Heart right ventricle (tissue), 16 donors: ENCODE measurements around the gene DCAF12. TPM values are rescaled to one million over a fixed set of nuclear protein-coding genes. Genes with fewer than 3 reads are reported as not detected.

Experiments used
- ATAC-seq, 8 donors: fragments of 200-7000 bp; cut with Tn5 transposase; one replicate each; pipeline ENCODE4 v1.9.1; 2020; ENCODE audit warnings: mild to moderate bottlenecking in 8 of 8, moderate library complexity in 8 of 8, moderate number of reproducible peaks in 1 of 8
- DNase-seq, 2 donors: peaks; one replicate each; pipeline ENCODE4 v3.0.0-alpha.2; 2020
- H3K27ac ChIP-seq, 10 donors: fragments of 200-600 bp; sonication (generic) in 2 of 10; one replicate each; pipeline versions ENCODE4 v1.5.0 to v1.8.0; 2020 to 2022; ENCODE audit warnings: mild to moderate bottlenecking in 3 of 10
- H3K27me3 ChIP-seq, 7 donors: fragments of 200-600 bp; one replicate each; pipeline ENCODE4 v1.8.0; 2021 to 2022; ENCODE audit warnings: mild to moderate bottlenecking in 2 of 7
- H3K36me3 ChIP-seq, 9 donors: fragments of 200-600 bp; sonication (generic) in 1 of 9; one replicate each; pipeline versions ENCODE4 v1.5.0 to v1.8.0; 2020 to 2022; ENCODE audit warnings: mild to moderate bottlenecking in 2 of 9
- H3K4me1 ChIP-seq, 9 donors: fragments of 200-600 bp; sonication (generic) in 1 of 9; one replicate each; pipeline versions ENCODE4 v1.5.0 to v1.8.0; 2020 to 2022; ENCODE audit warnings: mild to moderate bottlenecking in 4 of 9
- H3K4me3 ChIP-seq, 10 donors: fragments of 200-600 bp; sonication (generic) in 2 of 10; one replicate each; pipeline versions ENCODE4 v1.5.0 to v1.8.0; 2020 to 2022; ENCODE audit warnings: mild to moderate bottlenecking in 7 of 10, moderate library complexity in 2 of 10
- H3K9me3 ChIP-seq, 11 donors: fragments of 200-600 bp in 10 of 11; sonication (generic) in 2 of 11; one replicate each; pipeline versions ENCODE4 v1.5.0 to v1.8.0; 2013 to 2022; ENCODE audit warnings: mild to moderate bottlenecking in 2 of 11, control low read depth in 1 of 11, moderate library complexity in 1 of 11
- CTCF ChIP-seq, 9 donors: fragments of 200-600 bp; sonication (generic) in 2 of 9; IDR thresholded peaks; one replicate each; pipeline versions ENCODE4 v1.5.0 to v1.8.0; 2021 to 2022; ENCODE audit warnings: antibody characterized with exemption in 9 of 9, mild to moderate bottlenecking in 5 of 9, moderate library complexity in 1 of 9
- WGBS, 2 donors: extraction: QIAGEN DNeasy Blood & Tissue Kit; methylation state at CpG; one replicate each; pipeline ENCODE4 v1.1.7; 2013; ENCODE audit warnings: inconsistent platforms in 1 of 2; 5-methylcytosine and 5-hydroxymethylcytosine counted together
- intact Hi-C, 10 donors: fragments of 100-400 bp; cut with DNase I; formaldehyde crosslinking; loops; one replicate each; pipeline versions ENCODE4 v1.11.1 to v1.14.2; 2022
- polyA plus RNA-seq, 2 donors: library from polyadenylated mRNA; stranded (reverse); fragments of 200-250 nt; gene quantifications; one replicate each; pipeline ENCODE4 v1.2.3, GENCODE V29; 2013
- total RNA-seq, 10 donors: library from RNA; stranded (reverse); fragmentation: NEBNext Ultra II Directional in 3 of 10; extraction: Animal tissue kit (Norgen Biotek cat#: 25700) in 3 of 10; gene quantifications; one replicate each; pipeline versions ENCODE4 v1.2.1 to v1.2.4, GENCODE V29; 2021 to 2023
- donor health status: Arrhythmogenic right ventricular cardiomyopathy.
- donor health status: ischemic (EF 13 %, LVEDD 7.1; RV severe dilation, severe dysfunction).
- donor health status: healthy with polysubstance abuse.
- donor health status: DM: no; HTN: yes; CAD: no.
- donor health status: DM: no; HTN: no; CAD: no.
- donor health status: ischemic (EF 25% LVEDD 6.9; RV normal size, moderate dysfunction).
- donor health status: ischemic (EF 25% LVEDD 5.7; RV mildly dilated, moderate dysfunction).
- donor health status: healthy.
- donor health status: DM: yes; HTN: yes; CAD: no.
- donor health status: Ischemic cardiomyopathy.
- donor health status: ischemic (EF 35%, LVEDD 5.7; RV mildly dilated, moderate dysfunction).
- donor health status: nonischemic (EF 11% LVEDD 7.7; RV severe dilation, severe dysfunction).
- donor health status: DM: yes; HTN: yes; CAD: no.
- donor health status: PGD.
- donor health status: ischemic (EF 29% LVEDD 5.4; RV normal size, mild dysfunction).
- donor health status: nonischemic (EF 23%, LVEDD 6.1; RV moderate dilation, normal function).

The DCAF12 gene
- total and polyA plus RNA-seq, 12 donors: 6.4 to 24.2 (median 15.7) TPM

GRCh38 chr9:34134521-34134920 lies 8.0 kb upstream of the DCAF12 start:
- no peak overlapping the region for H3K4me3 ChIP-seq
- no peaks in the 10 kb centered on the region for H3K36me3 ChIP-seq
- ATAC-seq (no peak), DNase-seq (no peak)
- peaks cover 0 to 5% (median 3%) of the 10 kb centered on the region in 9 donors for H3K4me1 ChIP-seq
- intact Hi-C loops: loop anchor here in 1 of 10 donors (10.0 kb wide), 1 partner anchor 60 kb away; no protein-coding TSS in a partner anchor
- no peak for TF ChIP-seq CTCF (IDR thresholded peaks at IDR 0.05)
- no peaks in the 10 kb centered on the region for H3K9me3 ChIP-seq
- 91 to 94% methylated on average over 25 to 30 of the region's 30 CpGs for WGBS, 2 donors
- H3K27ac ChIP-seq: no peak overlapping the region
- no peaks in the 10 kb centered on the region for H3K27me3 ChIP-seq

- no peaks in the 10 kb centered on the region for H3K36me3 ChIP-seq
- no peaks in the 10 kb centered on the region for H3K27me3 ChIP-seq
- ATAC-seq: no peak
- H3K4me3 ChIP-seq: no peak overlapping the region
- no peak for DNase-seq
- intact Hi-C loops: loop anchor here in 1 of 10 donors (10.0 kb wide), 1 partner anchor 61 kb away; no protein-coding TSS in a partner anchor
- no peak overlapping the region for H3K27ac ChIP-seq
- H3K4me1 ChIP-seq: no peaks in the 10 kb centered on the region
- WGBS, 2 donors: 88 to 93% methylated on average over 16 of the region's 16 CpGs
- no peaks in the 10 kb centered on the region for H3K9me3 ChIP-seq
- TF ChIP-seq CTCF (IDR thresholded peaks at IDR 0.05): no peak
Measured at GRCh38 chr9:34133436-34133949, 7.0 kb upstream of the DCAF12 start.

- no peak overlapping the region for H3K4me3 ChIP-seq
- no peak for ATAC-seq
- no peaks in the 10 kb centered on the region for H3K27me3 ChIP-seq
- intact Hi-C loops: loop anchor here in 1 of 10 donors (10.0 kb wide), 1 partner anchor 63 kb away; no protein-coding TSS in a partner anchor
- H3K36me3 ChIP-seq: no peaks in the 10 kb centered on the region
- H3K4me1 ChIP-seq: peaks cover 0 to 8% (median 5%) of the 10 kb centered on the region in 9 donors
- H3K27ac ChIP-seq: no peak overlapping the region
- WGBS, 2 donors: 94 to 95% methylated on average over 7 of the region's 7 CpGs
- TF ChIP-seq CTCF (IDR thresholded peaks at IDR 0.05): no peak
- no peak for DNase-seq
- no peaks in the 10 kb centered on the region for H3K9me3 ChIP-seq
Measured at GRCh38 chr9:34131571-34131970, 5.1 kb upstream of the DCAF12 start.

GRCh38 chr9:34127035-34127948 lies 794 bp upstream of the DCAF12 start:
- H3K27ac ChIP-seq: peak overlapping the region; percentile 48 to 98 (median 90)
- no peaks in the 10 kb centered on the region for H3K27me3 ChIP-seq
- intact Hi-C loops: loop anchor here in 7 of 10 donors (2.0 to 10.0 kb wide), 8 partner anchors 40 to 250 kb away; partner anchors contain the start of genes UBAP1 (in 5 of the 7) and MYORG (in 1 of the 7)
- TF ChIP-seq CTCF (IDR thresholded peaks at IDR 0.05): no peak
- peak overlapping the region; percentile 64 to 99 (median 84) for H3K4me3 ChIP-seq
- no peak for DNase-seq
- H3K9me3 ChIP-seq: no peaks in the 10 kb centered on the region
- WGBS, 2 donors: 71 to 72% methylated on average over 17 of the region's 17 CpGs
- peaks cover 0 to 43% (median 39%) of the 10 kb centered on the region in 9 donors for H3K4me1 ChIP-seq
- H3K36me3 ChIP-seq: peaks cover 0 to 27% (median 0%) of the 10 kb centered on the region in 9 donors
- ATAC-seq: peak in 5 of 8 donors; percentile 1 to 43 (median 7)
